Psoas muscle (tissue), 8 donors: Measurements from ENCODE around the gene CD79A. TPM values are rescaled to one million over a fixed set of nuclear protein-coding genes. Genes with fewer than 3 reads are reported as not detected.

Experiments
- ATAC-seq, 4 donors: fragments of 200-7000 bp; cut with Tn5 transposase; one replicate each; pipeline ENCODE4 v1.9.1; 2020; ENCODE audit warnings: moderate library complexity in 3 of 4, mild to moderate bottlenecking in 2 of 4
- DNase-seq, 2 donors: peaks; one replicate each; pipeline ENCODE4 v3.0.0-alpha.2; 2020
- H3K27ac ChIP-seq: fragments of 200-600 bp; one replicate; pipeline ENCODE4 v1.8.0; 2022
- H3K27me3 ChIP-seq, 3 donors: fragments of 200-600 bp in 1 of 3; one replicate each; pipeline versions ENCODE4 v1.6.1 to v1.8.0; 2013 to 2022; ENCODE audit warnings: low read length in 2 of 3, mild to moderate bottlenecking in 2 of 3, moderate library complexity in 1 of 3; ENCODE audit not compliant: insufficient read depth in 3 of 3
- H3K36me3 ChIP-seq, 2 donors: fragments of 200-600 bp in 1 of 2; one replicate each; pipeline versions ENCODE4 v1.6.1 to v1.8.0; 2013 to 2022; ENCODE audit warnings: low read depth in 1 of 2, mild to moderate bottlenecking in 1 of 2, moderate library complexity in 1 of 2; ENCODE audit not compliant: insufficient read depth in 1 of 2
- H3K4me1 ChIP-seq: fragments of 200-600 bp; one replicate; pipeline ENCODE4 v1.8.0; 2022
- H3K4me3 ChIP-seq: fragments of 200-600 bp; one replicate; pipeline ENCODE4 v1.8.0; 2022; ENCODE audit warnings: mild to moderate bottlenecking
- H3K9me3 ChIP-seq: fragments of 200-600 bp; one replicate; pipeline ENCODE4 v1.8.0; 2022
- CTCF ChIP-seq: fragments of 200-600 bp; IDR thresholded peaks from one replicate; pipeline ENCODE4 v1.8.0; 2022; ENCODE audit warnings: antibody characterized with exemption
- WGBS, 3 donors: extraction: QIAGEN DNeasy Blood & Tissue Kit; methylation state at CpG; one replicate each; pipeline versions ENCODE4 v1.1.6 to v1.1.7; 2013; 5-methylcytosine and 5-hydroxymethylcytosine counted together
- intact Hi-C, 2 donors: fragments of 100-400 bp; cut with DNase I; formaldehyde crosslinking; loops; one replicate each; pipeline versions ENCODE4 v1.11.0 to v1.14.2; 2022
- polyA plus RNA-seq, 3 donors: library from polyadenylated mRNA; stranded (reverse); fragments of 200-250 nt; gene quantifications; one replicate each; pipeline ENCODE4 v1.2.3, GENCODE V29; 2013
- total RNA-seq, 4 donors: library from RNA; stranded (reverse); fragmentation: NEBNext Ultra II Directional in 2 of 4; extraction: Animal tissue kit (Norgen Biotek cat#: 25700) in 2 of 4; gene quantifications; one replicate each; pipeline versions ENCODE4 v1.2.1 to v1.2.4, GENCODE V29; 2021 to 2023
- donor health status: healthy with polysubstance abuse.
- donor health status: DM: no; HTN: no; CAD: no; lungs with moderate emphysema.
- donor health status: Bipolar disorder and iron deficiency.
- donor health status: healthy.
- donor health status: DM: yes; HTN: yes; CAD: no.
- donor health status: DM: no; HTN: no; CAD: no.
- donor health status: DM: no; HTN: no; CAD: no.
- donor health status: DM: yes; HTN: yes; CAD: no.

Gene CD79A
- total and polyA plus RNA-seq, 7 donors = 0.30 to 1.4 (median 0.87) TPM

GRCh38 chr19:41896581-41896942 is 19.5 kb downstream of the CD79A start:
- Histone ChIP-seq H3K27me3 (no peaks in the 10 kb centered on the region), H3K4me3 (no peak overlapping the region), H3K27ac (no peak overlapping the region), H3K9me3 (no peaks in the 10 kb centered on the region), H3K4me1 (no peaks in the 10 kb centered on the region), H3K36me3 (peaks cover 5 to 70% of the 10 kb centered on the region in 2 donors)
- intact Hi-C loops = no loop called here
- DNase-seq (no peak), ATAC-seq (no peak)
- TF ChIP-seq CTCF = no peak
- WGBS, 3 donors = 100% methylated on average over 1 of the region's 1 CpG; no CpG with 5 or more reads in 1 of the 3 donors

- no peak for TF ChIP-seq CTCF
- H3K4me3 ChIP-seq = no peak overlapping the region
- WGBS, 3 donors = 90 to 95% methylated on average over 3 of the region's 3 CpGs; no CpG with 5 or more reads in 1 of the 3 donors
- no peaks in the 10 kb centered on the region for H3K4me1 ChIP-seq
- intact Hi-C loops = no loop called here
- peaks cover 5 to 72% of the 10 kb centered on the region in 2 donors for H3K36me3 ChIP-seq
- DNase-seq (no peak), ATAC-seq (no peak)
- H3K9me3 ChIP-seq = no peaks in the 10 kb centered on the region
- H3K27me3 ChIP-seq = no peaks in the 10 kb centered on the region
- H3K27ac ChIP-seq = no peak overlapping the region
Measured at GRCh38 chr19:41897181-41897580, 20.1 kb downstream of the CD79A start.

- Histone ChIP-seq H3K36me3 (peaks cover 9 to 72% of the 10 kb centered on the region in 2 donors), H3K27ac (no peak overlapping the region), H3K27me3 (no peaks in the 10 kb centered on the region), H3K9me3 (no peaks in the 10 kb centered on the region), H3K4me3 (no peak overlapping the region), H3K4me1 (no peaks in the 10 kb centered on the region)
- WGBS, 3 donors = 89 to 91% (median 91%) methylated on average over 24 of the region's 24 CpGs
- no peak for TF ChIP-seq CTCF
- ATAC-seq = no peak
- no peak for DNase-seq
- intact Hi-C loops = no loop called here
Measured at GRCh38 chr19:41897820-41898219, 20.7 kb downstream of the CD79A start.

- no peak overlapping the region for H3K4me3 ChIP-seq
- DNase-seq (no peak), ATAC-seq (no peak)
- no peak for TF ChIP-seq CTCF
- no peaks in the 10 kb centered on the region for H3K27me3 ChIP-seq
- H3K9me3 ChIP-seq = no peaks in the 10 kb centered on the region
- no peaks in the 10 kb centered on the region for H3K4me1 ChIP-seq
- no peak overlapping the region for H3K27ac ChIP-seq
- WGBS, 3 donors = 91 to 94% (median 92%) methylated on average over 15 of the region's 15 CpGs
- H3K36me3 ChIP-seq = peaks cover 9 to 75% of the 10 kb centered on the region in 2 donors
- intact Hi-C loops = no loop called here
Measured at GRCh38 chr19:41898235-41898634, 21.2 kb downstream of the CD79A start.

GRCh38 chr19:41901707-41902360 is 24.8 kb downstream of the CD79A start:
- Histone ChIP-seq H3K27me3 (no peaks in the 10 kb centered on the region), H3K27ac (no peak overlapping the region), H3K36me3 (peaks cover 7 to 90% of the 10 kb centered on the region in 2 donors), H3K4me3 (no peak overlapping the region), H3K9me3 (no peaks in the 10 kb centered on the region), H3K4me1 (no peaks in the 10 kb centered on the region)
- TF ChIP-seq CTCF = no peak
- DNase-seq = no peak
- intact Hi-C loops = no loop called here
- 93 to 95% (median 94%) methylated on average over 20 to 21 of the region's 21 CpGs for WGBS, 3 donors
- ATAC-seq = no peak
